ENCODE measurements around the gene GRIA1.

GRCh38 chr5:153746440-153746839 lies 256.0 kb downstream of the GRIA1 start:
- TF ChIP-seq CTCF (IDR thresholded peaks at IDR 0.05) (no peak), POLR2AphosphoS5 (IDR thresholded peaks at IDR 0.05) (no peak), POLR2A (IDR thresholded peaks at IDR 0.05) (no peak)
